Measurements from ENCODE around the gene VPS18. TPM values are rescaled to one million over a fixed set of nuclear protein-coding genes. Genes with fewer than 3 reads are reported as not detected.

Gene VPS18
- total RNA-seq, 2 donors from 2014 or later: 13.6 to 18.4 TPM

GRCh38 chr15:40925863-40926658, 31.8 kb downstream of the VPS18 start:
- Mint-ChIP-seq H3K36me3 (ENCODE audit: low read depth) (peaks cover 5% of the 10 kb centered on the region), H3K27me3 (peaks cover 40% of the 10 kb centered on the region), H3K4me1 (peaks cover 31% of the 10 kb centered on the region), H3K27ac (no peak overlapping the region), H3K4me3 (peak overlapping the region; percentile 88)
- H3K9me3 ChIP-seq (ENCODE audit: control insufficient read depth, low read length, poor library complexity, severe bottlenecking): no peaks in the 10 kb centered on the region
- ATAC-seq: peak; percentile 29
- no peak for DNase-seq

- H3K36me3 Mint-ChIP-seq (ENCODE audit: low read depth): peaks cover 5% of the 10 kb centered on the region
- peaks cover 49% of the 10 kb centered on the region for H3K27me3 Mint-ChIP-seq
- DNase-seq (no peak), ATAC-seq (no peak)
- peak overlapping the region; percentile 88 for H3K4me3 Mint-ChIP-seq
- no peaks in the 10 kb centered on the region for H3K9me3 ChIP-seq (ENCODE audit: control insufficient read depth, low read length, poor library complexity, severe bottlenecking)
- no peak overlapping the region for H3K27ac Mint-ChIP-seq
- H3K4me1 Mint-ChIP-seq: peaks cover 32% of the 10 kb centered on the region
Measured at GRCh38 chr15:40926659-40927494, 32.6 kb downstream of the VPS18 start.

GRCh38 chr15:40927495-40927872, 33.2 kb downstream of the VPS18 start:
- H3K9me3 ChIP-seq (ENCODE audit: control insufficient read depth, low read length, poor library complexity, severe bottlenecking): no peaks in the 10 kb centered on the region
- Mint-ChIP-seq H3K4me3 (peak overlapping the region; percentile 88), H3K4me1 (peaks cover 32% of the 10 kb centered on the region), H3K36me3 (ENCODE audit: low read depth) (peaks cover 5% of the 10 kb centered on the region), H3K27me3 (peaks cover 55% of the 10 kb centered on the region), H3K27ac (no peak overlapping the region)
- ATAC-seq (no peak), DNase-seq (no peak)

- H3K4me3 Mint-ChIP-seq: peak overlapping the region; percentile 88
- peaks cover 58% of the 10 kb centered on the region for H3K27me3 Mint-ChIP-seq
- peaks cover 32% of the 10 kb centered on the region for H3K4me1 Mint-ChIP-seq
- no peak for DNase-seq
- no peaks in the 10 kb centered on the region for H3K9me3 ChIP-seq (ENCODE audit: control insufficient read depth, low read length, poor library complexity, severe bottlenecking)
- H3K36me3 Mint-ChIP-seq (ENCODE audit: low read depth): peaks cover 5% of the 10 kb centered on the region
- H3K27ac Mint-ChIP-seq: no peak overlapping the region
- ATAC-seq: peak; percentile 16
Measured at GRCh38 chr15:40927873-40928806, 33.9 kb downstream of the VPS18 start.

- DNase-seq: peak in 1 of 3 donors; percentile 40
- Mint-ChIP-seq H3K4me3 (peak within 1 kb of the TSS; percentile 88), H3K27ac (peak within 1 kb of the TSS; percentile 67), H3K36me3 (ENCODE audit: low read depth) (peaks cover 5% of the 10 kb centered on the region), H3K4me1 (peaks cover 32% of the 10 kb centered on the region), H3K27me3 (peaks cover 65% of the 10 kb centered on the region)
- ATAC-seq: peak; percentile 63
- no peaks in the 10 kb centered on the region for H3K9me3 ChIP-seq (ENCODE audit: control insufficient read depth, low read length, poor library complexity, severe bottlenecking)
Measured at GRCh38 chr15:40928821-40929659, 34.8 kb downstream of the VPS18 start, which contains the start of gene DLL4. DLL4 (plus strand) TSS chr15:40929340; CDS start chr15:40929669, 329 bp downstream.

GRCh38 chr15:40929660-40930429, 35.6 kb downstream of the VPS18 start:
- H3K4me3 Mint-ChIP-seq: peak overlapping the region; percentile 88
- no peaks in the 10 kb centered on the region for H3K9me3 ChIP-seq (ENCODE audit: control insufficient read depth, low read length, poor library complexity, severe bottlenecking)
- peaks cover 32% of the 10 kb centered on the region for H3K4me1 Mint-ChIP-seq
- peaks cover 5% of the 10 kb centered on the region for H3K36me3 Mint-ChIP-seq (ENCODE audit: low read depth)
- DNase-seq: no peak
- peaks cover 64% of the 10 kb centered on the region for H3K27me3 Mint-ChIP-seq
- ATAC-seq: no peak
- H3K27ac Mint-ChIP-seq: peak overlapping the region; percentile 67

GRCh38 chr15:40930430-40931299, 36.4 kb downstream of the VPS18 start:
- H3K9me3 ChIP-seq (ENCODE audit: control insufficient read depth, low read length, poor library complexity, severe bottlenecking): no peaks in the 10 kb centered on the region
- H3K27ac Mint-ChIP-seq: peak overlapping the region; percentile 67
- ATAC-seq: peak; percentile 35
- peaks cover 32% of the 10 kb centered on the region for H3K4me1 Mint-ChIP-seq
- no peak for DNase-seq
- peak overlapping the region; percentile 88 for H3K4me3 Mint-ChIP-seq
- H3K27me3 Mint-ChIP-seq: peaks cover 57% of the 10 kb centered on the region
- peaks cover 5% of the 10 kb centered on the region for H3K36me3 Mint-ChIP-seq (ENCODE audit: low read depth)

- no peaks in the 10 kb centered on the region for H3K9me3 ChIP-seq (ENCODE audit: control insufficient read depth, low read length, poor library complexity, severe bottlenecking)
- Mint-ChIP-seq H3K36me3 (ENCODE audit: low read depth) (peaks cover 5% of the 10 kb centered on the region), H3K27ac (no peak overlapping the region), H3K4me1 (peaks cover 28% of the 10 kb centered on the region), H3K27me3 (peaks cover 53% of the 10 kb centered on the region), H3K4me3 (peak overlapping the region; percentile 88)
- ATAC-seq: no peak
- DNase-seq: no peak
Measured at GRCh38 chr15:40931300-40932142, 37.3 kb downstream of the VPS18 start.

GRCh38 chr15:40932156-40932555, 37.9 kb downstream of the VPS18 start:
- Mint-ChIP-seq H3K4me3 (no peak overlapping the region), H3K36me3 (ENCODE audit: low read depth) (peaks cover 5% of the 10 kb centered on the region), H3K27me3 (peaks cover 47% of the 10 kb centered on the region), H3K4me1 (peaks cover 23% of the 10 kb centered on the region), H3K27ac (no peak overlapping the region)
- ATAC-seq: no peak
- DNase-seq: no peak
- no peaks in the 10 kb centered on the region for H3K9me3 ChIP-seq (ENCODE audit: control insufficient read depth, low read length, poor library complexity, severe bottlenecking)
